Activated naive CD4-positive, alpha-beta T cell treated with anti-CD3 and anti-CD28 coated beads, Interleukin-2, amount 50 U/mL, for 24 hours (primary cell): Measurements from ENCODE around the gene PDE4B.

Source experiments
- H3K27ac Mint-ChIP-seq: one replicate; pipeline ENCODE4 v1.8.0; 2021; ENCODE audit warnings: mild to moderate bottlenecking, mixed read lengths
- H3K27me3 Mint-ChIP-seq: one replicate; pipeline ENCODE4 v1.8.0; 2021; ENCODE audit warnings: mixed read lengths
- H3K36me3 Mint-ChIP-seq: one replicate; pipeline ENCODE4 v1.8.0; 2021; ENCODE audit warnings: mixed read lengths
- H3K4me1 Mint-ChIP-seq: one replicate; pipeline ENCODE4 v1.8.0; 2021; ENCODE audit warnings: mixed read lengths
- H3K4me3 Mint-ChIP-seq: one replicate; pipeline ENCODE4 v1.8.0; 2021; ENCODE audit warnings: mild to moderate bottlenecking, mixed read lengths
- H3K9me3 Mint-ChIP-seq: one replicate; pipeline ENCODE4 v1.8.0; 2021; ENCODE audit warnings: mixed read lengths

The PDE4B gene

GRCh38 chr1:66286307-66286706, 493.6 kb downstream of the PDE4B start:
- Mint-ChIP-seq H3K36me3 (no peaks in the 10 kb centered on the region), H3K4me1 (peaks cover 88% of the 10 kb centered on the region), H3K27ac (peak overlapping the region; percentile 24), H3K27me3 (no peaks in the 10 kb centered on the region), H3K4me3 (no peak overlapping the region), H3K9me3 (no peaks in the 10 kb centered on the region)

GRCh38 chr1:66288048-66288447, 495.4 kb downstream of the PDE4B start:
- Mint-ChIP-seq H3K27ac (peak overlapping the region; percentile 42), H3K27me3 (no peaks in the 10 kb centered on the region), H3K4me3 (no peak overlapping the region), H3K4me1 (peaks cover 76% of the 10 kb centered on the region), H3K36me3 (no peaks in the 10 kb centered on the region), H3K9me3 (no peaks in the 10 kb centered on the region)

- Mint-ChIP-seq H3K36me3 (no peaks in the 10 kb centered on the region), H3K4me3 (no peak overlapping the region), H3K4me1 (peaks cover 63% of the 10 kb centered on the region), H3K27ac (no peak overlapping the region), H3K27me3 (no peaks in the 10 kb centered on the region), H3K9me3 (no peaks in the 10 kb centered on the region)
Measured at GRCh38 chr1:66290761-66291530, 498.3 kb downstream of the PDE4B start.

GRCh38 chr1:66291531-66291864, 498.8 kb downstream of the PDE4B start:
- Mint-ChIP-seq H3K27ac (no peak overlapping the region), H3K4me3 (no peak overlapping the region), H3K4me1 (peaks cover 59% of the 10 kb centered on the region), H3K27me3 (no peaks in the 10 kb centered on the region), H3K9me3 (no peaks in the 10 kb centered on the region), H3K36me3 (no peaks in the 10 kb centered on the region)

- no peaks in the 10 kb centered on the region for H3K9me3 Mint-ChIP-seq
- no peaks in the 10 kb centered on the region for H3K36me3 Mint-ChIP-seq
- H3K4me1 Mint-ChIP-seq = peaks cover 56% of the 10 kb centered on the region
- H3K27me3 Mint-ChIP-seq = no peaks in the 10 kb centered on the region
- H3K4me3 Mint-ChIP-seq = no peak overlapping the region
- H3K27ac Mint-ChIP-seq = no peak overlapping the region
Measured at GRCh38 chr1:66292305-66292704, 499.6 kb downstream of the PDE4B start.

- Mint-ChIP-seq H3K4me3 (no peak overlapping the region), H3K27me3 (no peaks in the 10 kb centered on the region), H3K36me3 (no peaks in the 10 kb centered on the region), H3K9me3 (no peaks in the 10 kb centered on the region), H3K27ac (no peak overlapping the region), H3K4me1 (peaks cover 55% of the 10 kb centered on the region)
Measured at GRCh38 chr1:66292944-66293343, 500.2 kb downstream of the PDE4B start.

- peaks cover 45% of the 10 kb centered on the region for H3K4me1 Mint-ChIP-seq
- H3K9me3 Mint-ChIP-seq = no peaks in the 10 kb centered on the region
- peak overlapping the region; percentile 97 for H3K27ac Mint-ChIP-seq
- peak overlapping the region; percentile 78 for H3K4me3 Mint-ChIP-seq
- no peaks in the 10 kb centered on the region for H3K27me3 Mint-ChIP-seq
- no peaks in the 10 kb centered on the region for H3K36me3 Mint-ChIP-seq
Measured at GRCh38 chr1:66294707-66295370, 502.1 kb downstream of the PDE4B start.

- no peak overlapping the region for H3K4me3 Mint-ChIP-seq
- H3K4me1 Mint-ChIP-seq = peaks cover 44% of the 10 kb centered on the region
- H3K36me3 Mint-ChIP-seq = no peaks in the 10 kb centered on the region
- H3K9me3 Mint-ChIP-seq = no peaks in the 10 kb centered on the region
- no peaks in the 10 kb centered on the region for H3K27me3 Mint-ChIP-seq
- peak overlapping the region; percentile 81 for H3K27ac Mint-ChIP-seq
Measured at GRCh38 chr1:66295803-66296202, 503.1 kb downstream of the PDE4B start.

- Mint-ChIP-seq H3K36me3 (no peaks in the 10 kb centered on the region), H3K4me3 (no peak overlapping the region), H3K4me1 (peaks cover 44% of the 10 kb centered on the region), H3K27ac (no peak overlapping the region), H3K9me3 (no peaks in the 10 kb centered on the region), H3K27me3 (no peaks in the 10 kb centered on the region)
Measured at GRCh38 chr1:66296370-66296769, 503.7 kb downstream of the PDE4B start.

- Mint-ChIP-seq H3K27me3 (no peaks in the 10 kb centered on the region), H3K4me1 (peaks cover 44% of the 10 kb centered on the region), H3K9me3 (no peaks in the 10 kb centered on the region), H3K36me3 (no peaks in the 10 kb centered on the region), H3K4me3 (no peak overlapping the region), H3K27ac (peak overlapping the region; percentile 2)
Measured at GRCh38 chr1:66296951-66297350, 504.3 kb downstream of the PDE4B start.

GRCh38 chr1:66298464-66298863, 505.8 kb downstream of the PDE4B start:
- peaks cover 55% of the 10 kb centered on the region for H3K4me1 Mint-ChIP-seq

GRCh38 chr1:66300280-66300971, 507.7 kb downstream of the PDE4B start:
- Mint-ChIP-seq H3K4me3 (peak overlapping the region; percentile 78), H3K4me1 (peaks cover 44% of the 10 kb centered on the region), H3K9me3 (no peaks in the 10 kb centered on the region), H3K27ac (peak overlapping the region; percentile 93), H3K36me3 (no peaks in the 10 kb centered on the region), H3K27me3 (no peaks in the 10 kb centered on the region)

More at GRCh38 chr1:66298464-66298863, 505.8 kb downstream of the PDE4B start:
- no peaks in the 10 kb centered on the region for H3K36me3 Mint-ChIP-seq
- no peaks in the 10 kb centered on the region for H3K9me3 Mint-ChIP-seq
- H3K27ac Mint-ChIP-seq = no peak overlapping the region
- H3K4me3 Mint-ChIP-seq = no peak overlapping the region
- no peaks in the 10 kb centered on the region for H3K27me3 Mint-ChIP-seq

- Mint-ChIP-seq H3K27ac (peak overlapping the region; percentile 93), H3K9me3 (no peaks in the 10 kb centered on the region), H3K4me3 (peak overlapping the region; percentile 78), H3K4me1 (peaks cover 39% of the 10 kb centered on the region), H3K27me3 (no peaks in the 10 kb centered on the region), H3K36me3 (no peaks in the 10 kb centered on the region)
Measured at GRCh38 chr1:66300972-66301451, 508.3 kb downstream of the PDE4B start.

- Mint-ChIP-seq H3K4me1 (peaks cover 38% of the 10 kb centered on the region), H3K27ac (peak overlapping the region; percentile 20), H3K9me3 (no peaks in the 10 kb centered on the region), H3K4me3 (no peak overlapping the region), H3K36me3 (no peaks in the 10 kb centered on the region), H3K27me3 (no peaks in the 10 kb centered on the region)
Measured at GRCh38 chr1:66302184-66302742, 509.6 kb downstream of the PDE4B start.

GRCh38 chr1:66302815-66303214, 510.1 kb downstream of the PDE4B start:
- Mint-ChIP-seq H3K27me3 (no peaks in the 10 kb centered on the region), H3K4me3 (no peak overlapping the region), H3K27ac (peak overlapping the region; percentile 20), H3K36me3 (no peaks in the 10 kb centered on the region), H3K9me3 (no peaks in the 10 kb centered on the region), H3K4me1 (peaks cover 38% of the 10 kb centered on the region)

GRCh38 chr1:66303646-66304045, 511.0 kb downstream of the PDE4B start:
- Mint-ChIP-seq H3K4me3 (no peak overlapping the region), H3K36me3 (no peaks in the 10 kb centered on the region), H3K4me1 (peaks cover 31% of the 10 kb centered on the region), H3K9me3 (no peaks in the 10 kb centered on the region), H3K27ac (no peak overlapping the region), H3K27me3 (no peaks in the 10 kb centered on the region)
